SK-N-MC (cell line): ENCODE measurements around the gene DEPP1.

Source experiments
- DNase-seq: peaks from one replicate; pipeline ENCODE4 v3.0.0-alpha.2; 2011; ENCODE audit warnings: low read depth, low spot score
- H3K27ac ChIP-seq: fragments of 200-600 bp; sonication (generic); 2 replicates; pipeline ENCODE4 v1.5.1; 2016; ENCODE audit warnings: mixed run types
- H3K36me3 ChIP-seq: fragments of 200-600 bp; sonication (generic); 2 replicates; pipeline ENCODE4 v1.6.1; 2017; ENCODE audit warnings: antibody characterized with exemption, low read length, mixed read lengths; ENCODE audit not compliant: insufficient read depth
- H3K4me3 ChIP-seq: fragments of 200-600 bp; sonication (generic); 2 replicates; pipeline ENCODE4 v1.5.1; 2016
- H3K9ac ChIP-seq: fragments of 200-600 bp; sonication (generic); 2 replicates; pipeline ENCODE4 v1.8.0; 2017; ENCODE audit warnings: mixed run types, mixed read lengths; ENCODE audit not compliant: insufficient read length
- H3K9me3 ChIP-seq: fragments of 200-600 bp; sonication (generic); 2 replicates; pipeline ENCODE4 v1.6.1; 2017; ENCODE audit warnings: low read depth, mild to moderate bottlenecking, antibody characterized with exemption, low read length, moderate library complexity, mixed read lengths
- EZH2 ChIP-seq: fragments of 200-600 bp; sonication (generic); IDR thresholded peaks from one replicate; pipeline ENCODE4 v1.6.1; 2017; ENCODE audit warnings: antibody characterized with exemption
- FOXP2 ChIP-seq: optimal IDR thresholded peaks from 2 replicates; pipeline ENCODE3; 2011; ENCODE audit warnings: mild to moderate bottlenecking, moderate library complexity; ENCODE audit not compliant: insufficient read depth; ENCODE audit errors: extremely low read length, control extremely low read depth
- POLR2AphosphoS5 ChIP-seq: IDR thresholded peaks from 2 replicates; pipeline ENCODE4 v1.6.1; 2012; ENCODE audit warnings: mild to moderate bottlenecking, low read depth, low read length, borderline replicate concordance

The DEPP1 gene

DNA sequence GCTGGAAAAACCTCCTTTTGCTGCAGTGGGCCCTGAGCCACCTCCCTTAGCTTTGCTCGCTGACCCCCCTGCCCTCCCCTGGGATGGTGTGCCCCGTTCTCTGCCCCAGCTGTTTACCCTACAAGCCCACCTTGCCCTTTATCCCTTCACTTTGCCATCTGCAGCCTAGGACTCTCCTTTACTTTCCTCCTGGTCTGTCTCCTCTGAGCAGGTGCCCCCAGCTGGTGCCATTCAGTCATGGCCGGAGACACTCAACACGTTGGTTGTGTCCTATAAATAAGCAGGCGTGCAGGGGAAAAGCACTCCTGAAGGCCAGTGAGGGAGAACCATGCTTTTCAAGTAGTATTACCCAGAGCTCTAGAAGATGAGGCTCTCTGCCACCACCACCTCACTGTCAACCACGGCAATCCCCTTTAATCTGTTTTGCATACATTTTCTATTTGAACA is 12.9 kb downstream of the DEPP1 start:
- H3K4me3 ChIP-seq = no peak overlapping the region
- no peaks in the 10 kb centered on the region for H3K36me3 ChIP-seq
- no peak overlapping the region for H3K9ac ChIP-seq
- H3K27ac ChIP-seq = no peak overlapping the region
- H3K9me3 ChIP-seq = no peaks in the 10 kb centered on the region
- TF ChIP-seq POLR2AphosphoS5 = no peak
- no peak for TF ChIP-seq FOXP2
- no peak for TF ChIP-seq EZH2
- DNase-seq = no peak

DNA sequence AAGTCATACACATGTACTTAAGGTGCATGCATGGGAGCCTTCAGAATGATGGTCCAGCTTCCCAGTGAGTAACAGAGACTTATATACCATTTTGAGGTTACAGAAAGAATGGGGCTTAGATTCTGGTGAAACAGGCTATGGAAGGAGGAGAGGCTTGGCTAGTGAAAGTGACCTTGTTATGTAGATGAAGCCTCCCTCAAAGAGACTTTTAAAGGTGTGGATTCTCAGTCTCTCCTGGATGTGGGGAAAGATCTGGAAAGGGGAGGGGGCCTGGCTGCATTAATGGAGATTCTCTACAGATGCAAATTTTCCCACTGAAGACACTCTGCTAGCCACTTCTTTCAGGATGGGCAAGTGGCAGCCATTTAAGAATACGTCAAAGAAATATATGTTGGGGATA is 13.5 kb downstream of the DEPP1 start:
- Histone ChIP-seq H3K27ac (no peak overlapping the region), H3K9me3 (no peaks in the 10 kb centered on the region), H3K4me3 (no peak overlapping the region), H3K36me3 (no peaks in the 10 kb centered on the region), H3K9ac (no peak overlapping the region)
- DNase-seq = no peak
- TF ChIP-seq EZH2 = no peak
- TF ChIP-seq FOXP2 = no peak
- TF ChIP-seq POLR2AphosphoS5 = no peak

DNA sequence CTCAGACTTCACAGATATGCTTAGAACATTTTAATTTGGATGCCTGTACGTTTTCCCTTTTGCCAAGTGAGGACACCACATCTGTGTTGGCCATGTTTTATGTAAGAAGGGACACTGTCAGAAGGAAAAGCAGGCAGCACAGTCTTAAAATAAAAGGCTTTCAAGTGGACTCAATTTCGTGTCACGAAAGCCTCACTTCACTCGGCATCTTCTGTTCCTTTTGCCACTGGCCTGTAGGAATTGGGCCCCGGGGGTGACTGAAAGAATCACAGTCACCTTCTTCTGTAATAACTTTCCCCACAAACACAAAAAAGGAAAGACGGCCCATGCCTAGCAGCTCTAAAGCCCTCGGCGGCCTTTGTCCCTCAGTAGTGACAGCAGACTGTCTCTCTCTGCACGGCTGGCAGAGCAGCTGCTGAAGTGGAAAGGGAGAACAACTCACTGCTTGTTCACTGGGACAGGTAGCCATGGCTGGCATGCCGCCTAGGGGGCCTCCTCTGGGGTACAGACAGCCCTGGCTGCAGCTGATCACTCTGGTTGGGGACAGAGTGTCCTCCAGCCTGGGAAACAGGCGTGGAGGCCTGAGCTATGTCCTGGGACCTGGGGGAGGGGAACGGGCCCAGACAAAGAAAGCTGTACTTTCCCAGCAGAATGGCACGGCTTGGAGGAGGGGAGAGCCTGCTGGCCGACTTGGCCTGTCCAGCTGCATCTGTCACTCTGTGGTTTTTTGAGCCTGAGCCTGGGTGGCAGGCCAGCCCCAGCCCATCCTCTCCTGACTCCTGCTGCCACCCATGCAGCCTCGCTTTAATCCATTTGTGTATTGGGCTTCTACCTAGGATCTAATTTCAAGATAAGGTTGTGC is 14.6 kb downstream of the DEPP1 start:
- Histone ChIP-seq H3K27ac (no peak overlapping the region), H3K9ac (no peak overlapping the region), H3K9me3 (no peaks in the 10 kb centered on the region), H3K4me3 (no peak overlapping the region), H3K36me3 (no peaks in the 10 kb centered on the region)
- DNase-seq = no peak
- TF ChIP-seq EZH2 (no peak), FOXP2 (no peak), POLR2AphosphoS5 (no peak)

DNA sequence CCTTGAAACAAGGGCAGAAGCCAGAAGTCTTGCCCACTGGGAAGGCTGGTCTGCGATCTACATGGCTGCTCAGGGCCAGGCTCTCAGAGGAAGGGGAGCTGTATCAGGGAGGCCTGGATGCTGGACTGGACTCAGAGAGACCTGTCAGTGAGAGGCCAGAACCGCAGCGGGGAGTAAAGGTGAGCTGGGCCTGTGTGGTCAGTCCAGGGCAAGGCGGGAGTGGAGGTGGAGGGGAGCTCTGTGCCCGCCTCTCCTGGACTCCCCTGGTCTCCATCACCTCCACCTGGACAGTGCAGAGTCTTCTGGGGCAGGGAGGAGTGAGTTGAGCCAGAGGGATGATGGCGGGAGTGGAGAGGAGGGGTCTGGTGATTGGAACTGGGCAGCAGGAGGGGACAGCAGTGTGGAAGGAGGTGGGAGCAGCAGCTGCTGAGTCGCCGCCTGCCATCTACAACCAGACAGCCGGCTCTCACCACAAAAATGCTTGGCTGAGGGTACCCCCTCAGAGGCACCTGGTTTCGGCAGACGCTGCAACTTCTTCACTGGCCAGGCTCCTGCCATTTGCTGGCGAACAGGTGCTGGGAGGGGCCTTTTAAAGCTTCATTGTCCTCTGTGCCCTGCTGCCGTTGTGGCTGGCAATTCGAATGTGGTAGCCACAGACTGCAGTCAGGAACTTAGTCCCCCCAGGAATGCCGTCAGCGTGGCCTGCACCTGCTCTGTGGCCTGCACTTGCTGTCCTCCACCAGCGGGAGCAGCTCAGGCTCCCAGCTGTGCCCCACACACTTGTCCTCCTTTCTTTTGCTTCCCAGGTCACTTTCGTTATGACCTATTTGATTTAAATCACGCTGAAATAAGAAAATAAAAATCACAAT is 15.5 kb downstream of the DEPP1 start:
- H3K36me3 ChIP-seq = no peaks in the 10 kb centered on the region
- DNase-seq = no peak
- no peaks in the 10 kb centered on the region for H3K9me3 ChIP-seq
- H3K27ac ChIP-seq = no peak overlapping the region
- no peak overlapping the region for H3K9ac ChIP-seq
- no peak for TF ChIP-seq FOXP2
- TF ChIP-seq EZH2 = no peak
- no peak for TF ChIP-seq POLR2AphosphoS5
- no peak overlapping the region for H3K4me3 ChIP-seq

DNA sequence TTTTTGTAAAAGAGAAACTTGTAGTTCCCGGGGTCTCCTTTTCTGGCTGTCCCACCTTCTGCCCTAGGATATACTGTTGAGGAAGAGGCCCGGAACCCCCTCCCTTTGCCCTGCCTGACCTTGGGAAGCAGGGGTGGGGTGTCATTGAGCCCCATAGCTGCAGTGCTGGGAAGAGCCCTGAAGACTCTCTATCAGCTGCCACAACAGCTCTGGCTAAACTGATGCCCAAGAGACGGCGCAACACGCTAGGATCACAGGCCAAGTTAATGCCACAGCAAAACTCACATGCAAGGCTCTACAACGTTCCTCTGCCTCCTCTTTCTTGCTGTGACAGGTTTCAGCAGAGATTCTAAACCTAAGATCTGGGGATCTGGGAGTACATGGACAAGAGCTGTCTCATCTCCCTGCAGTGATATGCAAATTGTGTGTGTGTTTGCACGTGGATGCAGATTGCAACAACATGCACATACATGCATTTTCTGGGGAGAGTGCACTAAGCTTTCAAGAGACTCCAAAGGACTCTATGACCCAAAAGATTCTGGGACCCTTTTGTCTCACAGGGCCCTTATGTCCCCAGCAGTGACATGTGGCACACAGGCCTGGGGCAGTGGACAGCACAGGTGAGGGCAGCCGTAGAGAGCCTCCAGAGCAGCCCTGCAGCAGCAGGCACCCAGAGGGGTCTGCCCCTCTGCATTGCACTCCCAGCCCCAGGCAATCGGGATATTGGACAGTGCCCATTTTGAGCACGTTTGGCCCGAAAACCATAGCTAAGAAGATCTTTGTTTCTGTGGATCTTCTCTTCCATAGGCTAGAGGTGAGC is 16.5 kb downstream of the DEPP1 start:
- DNase-seq = no peak
- no peak for TF ChIP-seq EZH2
- TF ChIP-seq POLR2AphosphoS5 = no peak
- no peak for TF ChIP-seq FOXP2
- Histone ChIP-seq H3K9me3 (no peaks in the 10 kb centered on the region), H3K4me3 (no peak overlapping the region), H3K36me3 (no peaks in the 10 kb centered on the region), H3K27ac (no peak overlapping the region), H3K9ac (no peak overlapping the region)

DNA sequence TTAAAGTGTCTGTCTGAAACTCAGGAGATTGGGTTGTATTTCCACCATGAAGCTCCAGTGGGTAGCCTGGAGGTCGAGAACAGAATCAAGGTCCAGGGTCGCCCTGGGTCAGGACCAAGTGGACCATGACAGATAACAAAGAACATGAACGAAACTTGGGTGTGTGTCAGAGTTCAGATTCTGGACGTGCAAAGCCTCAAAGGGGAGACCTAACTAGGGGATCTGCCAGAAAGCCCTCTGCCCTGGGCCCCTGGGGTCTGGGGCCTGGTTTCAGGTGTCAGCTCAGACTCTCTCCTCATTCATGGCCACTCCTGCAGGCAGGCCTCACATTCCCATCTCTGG is 17.4 kb downstream of the DEPP1 start:
- no peak overlapping the region for H3K27ac ChIP-seq
- no peaks in the 10 kb centered on the region for H3K36me3 ChIP-seq
- H3K4me3 ChIP-seq = no peak overlapping the region
- no peak overlapping the region for H3K9ac ChIP-seq
- no peaks in the 10 kb centered on the region for H3K9me3 ChIP-seq
- no peak for TF ChIP-seq FOXP2
- DNase-seq = no peak

DNA sequence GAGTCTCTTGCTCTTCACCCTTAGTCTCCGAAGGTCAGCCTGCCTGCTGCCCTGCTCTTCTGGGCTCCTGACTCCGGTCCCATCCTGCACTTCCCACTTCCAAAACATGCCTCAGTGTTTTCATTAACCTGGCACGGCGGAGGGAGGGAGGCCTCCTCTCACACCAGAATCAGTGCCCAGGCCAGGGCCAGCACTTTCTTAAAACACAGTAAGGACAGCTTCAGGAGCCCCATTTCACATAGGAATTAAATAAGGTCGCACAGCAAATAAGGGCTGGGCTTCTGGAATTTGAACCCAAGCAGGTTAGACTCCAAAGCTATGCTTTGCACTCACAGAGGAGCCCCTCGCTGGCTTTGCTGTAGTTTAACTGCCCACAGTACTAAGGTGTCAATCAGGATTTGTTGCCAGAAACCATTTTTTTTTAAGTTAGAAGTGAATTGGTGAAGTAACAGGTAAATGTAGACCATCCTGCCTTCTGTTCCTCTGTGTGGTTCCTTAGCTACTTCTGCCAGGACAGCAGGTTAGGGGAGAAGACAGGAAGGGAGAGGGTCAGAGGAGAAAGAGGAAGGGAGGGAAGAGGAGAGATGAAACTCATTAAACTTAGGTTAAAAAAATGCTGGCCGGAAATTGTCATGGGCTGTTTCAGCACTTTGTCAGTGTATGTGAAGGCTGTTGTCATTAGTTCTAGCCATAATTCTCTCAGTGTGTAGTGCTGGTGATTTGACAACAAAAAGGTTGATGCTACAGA is 18.0 kb downstream of the DEPP1 start:
- H3K27ac ChIP-seq = no peak overlapping the region

More for the DNA sequence above, 18.0 kb downstream of the DEPP1 start:
- DNase-seq = no peak
- no peak for TF ChIP-seq FOXP2
- no peak for TF ChIP-seq POLR2AphosphoS5
- no peak for TF ChIP-seq EZH2
- Histone ChIP-seq H3K9me3 (no peaks in the 10 kb centered on the region), H3K36me3 (no peaks in the 10 kb centered on the region), H3K4me3 (no peak overlapping the region), H3K9ac (no peak overlapping the region)
